ENCODE data around the gene BRD7. TPM values are rescaled to one million over a fixed set of nuclear protein-coding genes. Genes with fewer than 3 reads are reported as not detected.
A peak's percentile ranks its signal among the peaks of the same experiment; 100 is the strongest.

BRD7 gene
- total RNA-seq, 4 donors from 2014 or later, result 38.3 to 55.9 (median 48.8) TPM

- TF ChIP-seq, protein P1, sequence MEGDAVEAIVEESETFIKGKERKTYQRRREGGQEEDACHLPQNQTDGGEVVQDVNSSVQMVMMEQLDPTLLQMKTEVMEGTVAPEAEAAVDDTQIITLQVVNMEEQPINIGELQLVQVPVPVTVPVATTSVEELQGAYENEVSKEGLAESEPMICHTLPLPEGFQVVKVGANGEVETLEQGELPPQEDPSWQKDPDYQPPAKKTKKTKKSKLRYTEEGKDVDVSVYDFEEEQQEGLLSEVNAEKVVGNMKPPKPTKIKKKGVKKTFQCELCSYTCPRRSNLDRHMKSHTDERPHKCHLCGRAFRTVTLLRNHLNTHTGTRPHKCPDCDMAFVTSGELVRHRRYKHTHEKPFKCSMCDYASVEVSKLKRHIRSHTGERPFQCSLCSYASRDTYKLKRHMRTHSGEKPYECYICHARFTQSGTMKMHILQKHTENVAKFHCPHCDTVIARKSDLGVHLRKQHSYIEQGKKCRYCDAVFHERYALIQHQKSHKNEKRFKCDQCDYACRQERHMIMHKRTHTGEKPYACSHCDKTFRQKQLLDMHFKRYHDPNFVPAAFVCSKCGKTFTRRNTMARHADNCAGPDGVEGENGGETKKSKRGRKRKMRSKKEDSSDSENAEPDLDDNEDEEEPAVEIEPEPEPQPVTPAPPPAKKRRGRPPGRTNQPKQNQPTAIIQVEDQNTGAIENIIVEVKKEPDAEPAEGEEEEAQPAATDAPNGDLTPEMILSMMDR (IDR thresholded peaks at IDR 0.05 in 4 of 5, conservative IDR thresholded peaks at IDR 0.05 in 1 of 5), result no peak
Observed at GRCh38 chr16:50269769-50270509, 98.8 kb downstream of the BRD7 start.

DNA sequence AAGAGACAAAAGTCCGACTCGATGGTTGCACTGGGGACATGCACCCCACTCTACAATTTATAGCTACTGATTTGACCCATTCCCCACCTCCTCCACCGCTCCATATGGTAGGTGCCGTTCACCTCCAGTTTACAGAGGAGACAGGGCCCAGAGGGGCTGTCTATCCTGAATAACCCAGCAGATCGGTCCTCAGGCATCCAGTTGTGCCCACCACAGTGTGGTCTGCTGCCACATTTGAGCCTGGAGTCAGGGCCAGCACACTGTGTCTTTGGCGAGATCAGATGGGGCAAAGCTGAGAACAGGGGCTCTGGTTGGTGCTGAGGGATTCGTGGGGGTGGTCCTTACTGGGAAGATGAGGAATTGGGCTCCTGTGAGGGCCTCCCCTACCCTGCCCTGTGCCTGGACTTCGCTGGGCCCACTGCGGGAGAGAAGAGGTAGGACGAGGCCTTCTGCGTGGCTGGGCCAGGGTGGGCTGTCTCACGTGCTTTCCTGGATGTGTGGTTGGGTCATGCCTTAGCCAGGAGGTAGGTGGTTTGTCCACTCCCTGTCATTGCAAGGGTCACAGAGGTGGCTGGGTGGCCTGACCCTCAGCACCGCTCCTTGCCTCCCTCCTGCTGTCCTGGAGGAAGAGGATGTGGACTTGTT is 99.6 kb downstream of the BRD7 start:
- Histone ChIP-seq H3K4me1 (peaks cover 0 to 3% of the 10 kb centered on the region in 2 donors), H3K27ac (no peak overlapping the region), H3K4me3 (no peak overlapping the region), H3K27me3 (no peaks in the 10 kb centered on the region), H3K36me3 (no peaks in the 10 kb centered on the region), H3K9me3 (no peaks in the 10 kb centered on the region)
- in situ Hi-C loops (cut with MboI; ENCODE audit: low sequenced_read_pairs in 4 of 4), result no loop called here
- intact Hi-C loops (cut with DNase I; ENCODE audit: low total_unique reads), result no loop called here
- no peak for ATAC-seq
- no peak for DNase-seq
- TF ChIP-seq POLR2A (IDR thresholded peaks at IDR 0.05), result no peak
- TF ChIP-seq, protein P1 (IDR thresholded peaks at IDR 0.05 in 4 of 5, conservative IDR thresholded peaks at IDR 0.05 in 1 of 5), result no peak

More at GRCh38 chr16:50269769-50270509, 98.8 kb downstream of the BRD7 start:
- Histone ChIP-seq H3K4me1 (peaks cover 0 to 3% of the 10 kb centered on the region in 2 donors), H3K27me3 (no peaks in the 10 kb centered on the region), H3K27ac (no peak overlapping the region), H3K36me3 (no peaks in the 10 kb centered on the region), H3K9me3 (no peaks in the 10 kb centered on the region), H3K4me3 (no peak overlapping the region)
- DNase-seq (no peak), ATAC-seq (no peak)
- intact Hi-C loops (cut with DNase I; ENCODE audit: low total_unique reads), result no loop called here
- in situ Hi-C loops (cut with MboI; ENCODE audit: low sequenced_read_pairs in 4 of 4), result no loop called here

DNA sequence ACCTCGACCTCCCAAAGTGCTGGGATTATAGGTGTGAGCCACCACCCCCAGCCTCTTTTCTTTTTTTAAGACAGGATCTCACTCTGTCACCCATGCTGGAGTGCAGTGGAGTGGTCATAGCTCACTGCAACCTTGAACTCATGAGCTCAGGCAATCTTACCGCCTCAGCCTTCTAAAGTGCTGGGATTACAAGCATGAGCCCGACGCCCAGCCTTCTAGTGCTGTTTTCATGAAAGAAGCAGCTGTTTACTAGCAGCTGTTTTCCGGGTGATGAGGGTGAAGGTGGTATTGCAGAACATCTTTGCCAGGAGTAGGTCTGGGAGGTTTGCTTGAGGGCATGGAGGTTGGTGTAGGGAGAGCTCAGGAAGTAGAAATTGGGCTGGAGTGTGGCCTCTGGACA is 100.4 kb downstream of the BRD7 start:
- peaks cover 0 to 3% of the 10 kb centered on the region in 2 donors for H3K4me1 ChIP-seq
- intact Hi-C loops (cut with DNase I; ENCODE audit: low total_unique reads) (no loop called here), in situ Hi-C loops (cut with MboI; ENCODE audit: low sequenced_read_pairs in 4 of 4) (no loop called here)
- DNase-seq, result no peak
- H3K27ac ChIP-seq, result no peak overlapping the region
- H3K27me3 ChIP-seq, result no peaks in the 10 kb centered on the region
- no peaks in the 10 kb centered on the region for H3K9me3 ChIP-seq
- ATAC-seq, result no peak
- TF ChIP-seq POLR2A (IDR thresholded peaks at IDR 0.05), result no peak
- TF ChIP-seq, protein P1 (IDR thresholded peaks at IDR 0.05 in 4 of 5, conservative IDR thresholded peaks at IDR 0.05 in 1 of 5), result no peak
- no peak overlapping the region for H3K4me3 ChIP-seq
- no peaks in the 10 kb centered on the region for H3K36me3 ChIP-seq

GRCh38 chr16:50267651-50268050 is 101.1 kb downstream of the BRD7 start:
- no peaks in the 10 kb centered on the region for H3K36me3 ChIP-seq
- TF ChIP-seq POLR2A (IDR thresholded peaks at IDR 0.05), result no peak
- TF ChIP-seq, protein P1 (IDR thresholded peaks at IDR 0.05 in 4 of 5, conservative IDR thresholded peaks at IDR 0.05 in 1 of 5), result no peak
- H3K27ac ChIP-seq, result peak overlapping the region in 1 of 4 donors; percentile 9
- no peaks in the 10 kb centered on the region for H3K27me3 ChIP-seq
- no peaks in the 10 kb centered on the region for H3K9me3 ChIP-seq
- intact Hi-C loops (cut with DNase I; ENCODE audit: low total_unique reads), result no loop called here
- H3K4me1 ChIP-seq, result peaks cover 0 to 3% of the 10 kb centered on the region in 2 donors
- H3K4me3 ChIP-seq, result no peak overlapping the region
- in situ Hi-C loops (cut with MboI; ENCODE audit: low sequenced_read_pairs in 4 of 4), result no loop called here
- DNase-seq (no peak), ATAC-seq (no peak)

Data from gastrocnemius medialis (tissue), 4 donors.